Esophagus mucosa (tissue), 1 donor: ENCODE data around the gene RIPK3. TPM values are rescaled to one million over a fixed set of nuclear protein-coding genes. Genes with fewer than 3 reads are reported as not detected.
A peak's percentile ranks its signal among the peaks of the same experiment; 100 is the strongest.
"Not testable (repeated sequence)": the region's sequence is repeated elsewhere in the genome, so short reads cannot be mapped to it uniquely, and the experiment has no call there.

Source experiments
- ATAC-seq: fragments of 200-7000 bp; cut with Tn5 transposase; one replicate; pipeline ENCODE4 v1.9.1; 2020
- total RNA-seq: library from RNA; stranded (reverse); gene quantifications from one replicate; pipeline ENCODE4 v1.2.4, GENCODE V29; 2023
- donor health status: DM: yes; HTN: yes; CAD: no.

The RIPK3 gene
- total RNA-seq, 1 donor from 2014 or later, result 10.5 TPM

DNA sequence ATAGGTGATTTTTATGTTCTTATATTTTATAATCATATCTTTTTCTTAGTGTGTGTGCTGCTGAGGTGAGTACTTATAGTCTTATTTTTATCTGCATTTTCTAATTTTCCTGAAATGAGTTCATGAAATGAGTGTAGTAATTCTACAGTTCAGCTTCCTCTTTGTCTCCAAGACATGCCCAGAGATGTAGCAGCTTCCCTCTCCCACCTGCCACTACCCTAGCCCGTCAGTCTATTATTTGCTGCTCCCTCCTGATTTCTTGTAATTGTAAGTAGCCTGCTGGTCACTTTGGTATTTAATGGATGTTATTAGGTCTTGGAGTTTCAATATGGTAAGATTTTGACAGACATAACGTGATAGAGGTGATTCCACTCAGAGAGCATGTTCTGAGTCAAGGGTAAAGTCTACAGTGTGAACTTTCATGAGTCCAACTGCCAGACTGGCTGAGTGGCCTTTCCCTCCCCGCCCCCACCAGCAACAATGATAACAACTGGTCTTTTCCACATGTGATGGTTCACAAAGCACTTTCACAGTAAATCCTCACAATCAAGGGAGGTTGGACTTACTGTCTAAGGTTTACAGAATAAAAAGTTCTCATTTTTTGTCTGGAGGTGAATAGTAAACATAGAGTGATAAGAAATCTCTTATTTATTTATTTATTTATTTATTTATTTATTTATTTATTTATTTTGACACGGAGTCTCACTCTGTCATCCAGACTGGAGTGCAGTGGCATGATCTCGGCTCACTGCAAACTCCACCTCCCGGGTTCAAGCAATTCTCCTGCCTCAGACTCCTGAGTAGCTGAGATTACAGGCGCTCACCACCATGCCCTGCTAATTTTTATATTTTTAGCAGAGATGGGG is 4.2 kb upstream of the RIPK3 start:
- no peak for ATAC-seq

- no peak for ATAC-seq
Measured at GRCh38 chr14:24342889-24343288, 3.1 kb upstream of the RIPK3 start.

GRCh38 chr14:24340606-24341005 is 815 bp upstream of the RIPK3 start:
- ATAC-seq, result no peak

DNA sequence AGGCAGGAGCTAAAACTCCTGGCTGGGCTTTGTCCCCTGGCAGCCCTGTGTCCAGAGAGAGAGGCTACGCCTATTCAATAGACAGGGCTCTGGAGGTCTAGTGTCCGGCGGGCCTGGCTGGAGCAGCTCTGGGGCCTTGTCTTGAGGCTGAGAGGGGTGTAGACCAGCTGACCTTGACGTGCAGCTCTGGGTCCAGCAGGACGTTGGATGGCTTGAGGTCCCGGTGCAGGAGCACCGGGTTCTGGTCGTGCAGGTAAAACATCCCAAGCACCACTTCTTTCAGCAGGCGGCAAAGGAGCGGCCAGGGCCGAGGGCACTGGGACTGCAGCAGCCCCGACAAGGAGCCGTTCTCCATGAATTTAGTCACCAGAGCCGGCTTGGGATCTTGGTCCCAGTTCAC is 948 bp downstream of the RIPK3 start:
- no peak for ATAC-seq

DNA sequence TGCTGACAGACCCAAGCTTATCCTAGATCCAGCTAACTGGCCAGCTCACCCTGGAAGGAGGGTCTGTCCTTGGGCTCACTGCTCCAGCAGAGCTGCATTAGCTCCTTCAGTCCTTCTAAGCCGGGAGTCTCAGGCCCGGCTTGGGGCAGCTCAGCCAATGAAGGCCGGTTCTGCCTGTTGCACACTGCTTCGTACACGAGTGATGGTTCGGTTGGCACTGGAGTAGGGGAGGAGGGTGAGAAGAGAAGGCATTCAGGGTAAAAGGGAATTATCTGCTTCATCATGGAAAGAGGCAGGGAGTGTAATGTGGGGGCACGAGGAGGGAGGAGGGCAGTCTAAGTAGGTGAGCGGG is 2.0 kb downstream of the RIPK3 start:
- no peak for ATAC-seq

GRCh38 chr14:24337144-24337823 is 2.5 kb downstream of the RIPK3 start:
- no peak for ATAC-seq

DNA sequence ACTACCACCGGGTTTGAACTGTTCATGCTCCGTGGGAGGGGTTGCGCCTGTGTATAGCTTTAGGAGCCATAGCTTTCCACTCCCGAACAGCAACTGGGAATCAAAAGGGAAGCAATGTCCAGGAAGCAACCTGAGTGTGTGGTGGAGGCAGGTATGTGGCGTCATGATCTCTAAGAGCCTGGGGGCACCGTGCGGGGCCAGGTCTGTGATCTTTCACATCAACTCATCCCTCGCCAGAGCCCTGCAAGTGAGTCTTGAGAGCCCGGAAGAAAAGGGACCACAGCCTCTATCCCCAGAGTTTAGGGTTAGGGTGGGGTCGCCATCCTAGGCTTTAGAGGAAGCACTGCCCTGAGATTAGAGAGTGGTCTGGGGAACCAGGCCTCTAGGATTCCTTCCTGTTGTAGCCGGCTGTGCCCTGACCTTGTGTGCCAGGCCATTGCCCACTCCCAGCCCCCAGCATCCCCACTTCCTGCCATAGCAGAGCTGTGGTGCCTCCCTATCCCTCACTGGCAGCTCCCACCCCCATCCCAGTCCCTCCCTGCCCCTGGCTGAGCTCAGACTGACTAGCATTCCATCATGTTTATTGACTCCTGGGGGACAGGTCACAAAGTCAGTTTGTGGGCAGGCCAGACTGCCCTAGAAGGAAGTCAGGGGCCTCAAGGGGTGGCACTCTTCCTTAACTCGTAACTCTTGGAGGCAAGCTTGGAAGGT is 4.2 kb downstream of the RIPK3 start:
- ATAC-seq, result no peak

DNA sequence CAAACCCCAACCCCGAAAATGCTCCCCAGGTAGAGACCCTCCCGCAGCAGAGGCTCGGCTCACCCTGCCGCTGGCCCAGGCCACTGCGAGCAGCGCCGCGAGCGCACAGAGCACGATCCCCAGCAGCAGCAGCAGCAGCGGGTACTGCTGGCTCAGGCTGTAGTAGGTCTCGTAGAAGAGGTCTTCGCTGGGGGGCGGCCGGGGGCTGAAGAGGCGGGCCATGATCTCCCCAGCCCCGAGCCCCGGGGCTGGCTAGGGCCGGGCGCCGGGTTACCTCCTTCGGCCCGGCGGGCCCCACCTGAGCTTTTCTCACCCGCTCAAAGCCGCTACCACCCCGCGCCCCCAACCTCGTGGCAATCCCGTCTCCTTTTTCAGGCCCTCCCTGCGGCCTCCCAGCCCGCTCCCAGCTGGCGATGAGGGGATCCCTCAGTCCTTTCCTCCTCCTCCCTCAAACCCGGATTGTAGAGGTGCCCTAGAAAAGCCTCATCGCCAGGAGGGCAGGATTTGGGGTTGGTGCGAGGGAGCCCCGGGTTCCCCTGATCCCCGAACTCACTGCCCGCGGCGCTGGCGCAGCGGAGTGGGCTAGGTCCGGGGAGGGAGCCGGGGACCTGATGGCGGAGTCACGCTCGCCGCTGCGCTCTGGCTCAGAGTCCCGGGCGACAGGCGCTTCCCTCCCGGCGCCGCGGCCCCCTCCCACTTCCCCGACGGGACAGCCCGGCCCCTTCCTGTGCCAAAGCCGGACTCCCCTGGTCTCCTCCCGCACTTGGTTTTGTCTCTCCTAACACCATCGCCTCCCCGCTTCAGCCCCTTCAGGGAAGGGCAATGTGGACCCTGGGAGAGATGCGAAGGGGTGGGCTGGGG is 5.1 kb downstream of the RIPK3 start, which contains the start of gene ADCY4:
TSS of gene ADCY4 (minus strand) at position 641 of the 861 bp plus-strand sequence. CDS start at position 222, 419 bp downstream.
- ATAC-seq, result peak; percentile 16

- peak; percentile 71 for ATAC-seq
Measured at GRCh38 chr14:24332268-24332993, 7.4 kb downstream of the RIPK3 start.

DNA sequence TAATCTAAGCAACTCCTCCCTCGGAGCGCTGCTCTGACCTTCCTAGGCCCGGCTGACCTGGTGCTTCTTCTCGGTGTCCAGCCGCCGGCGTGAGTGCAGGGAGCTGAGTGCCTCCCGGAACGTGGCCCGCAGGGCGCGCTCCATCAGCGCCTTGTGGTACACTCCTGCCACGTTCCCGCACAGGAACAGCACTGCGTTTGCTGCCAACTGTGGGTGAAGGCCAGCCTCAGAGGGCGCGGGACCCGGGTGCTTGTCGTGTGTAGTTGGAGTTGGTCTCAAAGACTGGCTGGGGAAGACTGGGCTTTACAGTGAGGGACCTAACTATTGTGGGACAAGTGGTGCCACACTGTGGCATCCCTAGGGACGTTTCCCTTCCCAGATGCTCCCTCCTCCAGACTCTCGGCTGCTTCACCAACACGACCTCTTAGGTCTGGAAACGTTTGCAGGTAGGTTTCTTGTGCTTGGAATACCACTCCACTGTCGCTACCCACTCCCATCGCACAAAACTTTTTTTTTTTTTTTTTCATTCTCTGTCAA is 8.0 kb downstream of the RIPK3 start:
- no peak for ATAC-seq

DNA sequence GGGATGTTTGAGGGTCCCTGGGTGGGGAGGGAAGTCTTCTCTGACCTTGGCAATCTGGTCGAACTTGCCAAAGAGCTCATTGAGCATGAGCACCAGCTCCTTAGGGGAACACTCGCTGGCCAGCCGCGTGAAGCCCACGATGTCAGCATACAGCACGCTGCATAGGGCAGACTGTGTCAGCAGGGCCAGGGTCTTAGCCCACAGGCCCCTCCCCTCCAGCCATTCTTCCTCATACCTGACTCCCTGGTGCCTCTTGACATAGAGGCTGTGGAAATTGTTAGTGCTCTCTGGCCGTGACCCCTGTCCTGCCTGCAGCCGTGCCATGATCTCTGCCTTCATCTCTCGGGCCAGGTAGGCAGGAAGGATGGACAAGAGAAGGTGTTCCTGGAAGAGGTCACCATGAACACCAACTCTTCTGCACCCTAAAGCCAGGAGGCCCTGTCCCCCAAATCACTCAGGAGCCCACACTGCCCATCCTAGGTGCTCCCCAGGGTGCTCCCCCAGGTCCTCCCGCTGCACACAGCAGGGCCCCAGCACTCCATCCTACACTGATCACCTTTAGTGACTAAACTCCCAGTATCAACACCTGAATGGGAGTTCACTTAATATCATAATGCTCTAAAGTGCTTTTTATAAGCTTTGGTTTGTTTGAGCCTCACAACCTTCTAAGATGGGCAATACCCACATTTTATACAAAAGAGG is 8.7 kb downstream of the RIPK3 start:
- no peak for ATAC-seq

DNA sequence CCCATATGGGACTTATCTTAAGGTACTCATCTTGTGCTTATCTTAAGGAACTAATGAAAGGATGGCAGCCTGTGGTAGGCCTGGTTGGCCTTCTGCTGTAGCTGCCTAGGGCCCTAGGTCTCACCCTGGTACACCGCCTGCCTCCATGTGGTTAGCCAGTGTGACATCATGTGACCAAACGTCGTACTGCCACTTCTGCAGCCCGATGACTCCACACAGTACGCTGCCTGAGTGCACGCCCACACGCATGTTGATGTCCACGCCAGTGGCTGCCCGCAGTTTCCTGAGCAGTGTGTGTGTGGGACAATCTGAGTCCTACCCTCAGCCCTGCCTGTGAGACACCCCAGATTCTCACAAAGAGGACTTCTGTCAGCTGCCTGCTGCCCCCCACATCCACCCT is 10.1 kb downstream of the RIPK3 start:
- ATAC-seq, result no peak

DNA sequence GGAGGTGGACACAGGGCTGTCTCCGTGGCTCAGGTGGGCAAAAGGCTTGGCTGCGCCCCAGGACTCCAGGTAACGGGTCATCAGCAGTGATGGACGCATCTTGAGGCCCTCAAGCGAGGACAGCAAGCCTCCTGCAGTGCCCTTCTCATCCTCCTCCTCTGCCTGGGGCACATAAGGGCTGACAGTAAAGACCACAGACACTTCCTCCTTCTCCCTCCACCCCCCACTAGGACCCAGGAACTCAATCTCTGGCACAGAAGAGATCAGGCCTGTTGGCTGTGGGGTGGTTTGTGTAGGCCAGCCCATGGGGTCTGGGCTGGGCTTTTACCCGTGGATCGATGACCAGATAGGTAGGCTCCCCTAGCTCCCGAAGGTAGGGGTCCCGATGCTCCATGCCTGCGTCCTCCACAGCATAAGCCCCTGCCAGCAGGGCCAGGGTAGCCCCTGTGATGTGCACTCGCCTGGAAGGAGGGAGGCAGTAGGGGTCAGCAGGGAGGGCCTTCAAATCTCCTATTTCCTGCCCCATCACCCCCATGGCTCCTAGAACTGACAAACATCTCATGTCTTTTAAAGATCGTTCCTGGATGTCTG is 10.6 kb downstream of the RIPK3 start:
- no peak for ATAC-seq

GRCh38 chr14:24327914-24328313 is 11.9 kb downstream of the RIPK3 start:
- ATAC-seq, result not testable (repeated sequence)

DNA sequence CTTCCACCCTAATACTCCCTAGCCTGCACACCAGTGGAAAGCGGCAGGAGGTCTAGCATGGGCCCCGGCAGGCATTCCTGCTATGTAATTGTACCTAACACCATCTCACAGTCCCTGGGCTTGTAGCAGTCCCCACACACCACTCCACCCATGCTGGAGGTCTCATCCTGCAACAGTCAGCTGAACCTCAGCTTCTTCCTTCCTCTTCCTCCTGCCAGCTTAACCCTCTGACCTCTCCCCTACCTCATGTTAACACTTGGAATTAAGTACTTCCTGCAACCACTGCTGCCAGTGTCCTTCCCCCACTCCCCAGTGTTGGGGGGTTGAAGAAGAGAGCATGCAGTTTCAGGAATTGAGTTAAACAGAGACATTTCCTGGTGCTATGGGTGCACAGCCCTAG is 12.5 kb downstream of the RIPK3 start:
- no peak for ATAC-seq

- ATAC-seq, result no peak
Measured at GRCh38 chr14:24325963-24326362, 13.8 kb downstream of the RIPK3 start.

- ATAC-seq, result no peak
Measured at GRCh38 chr14:24325041-24325530, 14.7 kb downstream of the RIPK3 start.

GRCh38 chr14:24324024-24324423 is 15.8 kb downstream of the RIPK3 start:
- no peak for ATAC-seq

GRCh38 chr14:24323341-24323740 is 16.4 kb downstream of the RIPK3 start:
- no peak for ATAC-seq

DNA sequence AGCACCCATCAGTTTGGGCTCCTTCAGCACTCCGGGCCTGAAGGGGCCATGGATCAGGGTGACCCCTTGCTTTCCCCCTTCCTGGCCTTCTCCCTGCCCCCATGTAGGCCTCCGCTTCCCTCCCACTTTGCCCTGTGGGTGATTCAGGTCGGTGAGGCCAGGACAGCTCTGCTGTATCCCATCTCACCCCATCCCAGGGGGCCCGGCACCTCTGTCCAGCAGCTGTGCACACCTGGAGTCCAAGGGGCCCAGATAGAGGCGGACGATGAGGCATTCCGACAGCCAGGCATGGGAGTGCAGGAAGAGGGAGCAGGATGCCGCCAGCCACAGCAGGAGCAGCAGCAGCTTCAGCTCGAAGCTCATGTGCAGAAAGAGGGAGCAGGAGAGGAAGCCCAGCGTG is 17.1 kb downstream of the RIPK3 start:
- ATAC-seq, result no peak
